Measurements from ENCODE around the gene SLC44A1.

The SLC44A1 gene

GRCh38 chr9:105291422-105291859 lies 47.0 kb downstream of the SLC44A1 start:
- in situ Hi-C loops (cut with HindIII; ENCODE audit: low pct_ligation_motif_present, low pct_unique_long_range_greater_than_20kb, low sequenced_read_pairs), result no loop called here
- no peak for DNase-seq

- no peak for DNase-seq
- in situ Hi-C loops (cut with HindIII; ENCODE audit: low pct_ligation_motif_present, low pct_unique_long_range_greater_than_20kb, low sequenced_read_pairs), result no loop called here
Measured at GRCh38 chr9:105291938-105292337, 47.5 kb downstream of the SLC44A1 start.

DNA sequence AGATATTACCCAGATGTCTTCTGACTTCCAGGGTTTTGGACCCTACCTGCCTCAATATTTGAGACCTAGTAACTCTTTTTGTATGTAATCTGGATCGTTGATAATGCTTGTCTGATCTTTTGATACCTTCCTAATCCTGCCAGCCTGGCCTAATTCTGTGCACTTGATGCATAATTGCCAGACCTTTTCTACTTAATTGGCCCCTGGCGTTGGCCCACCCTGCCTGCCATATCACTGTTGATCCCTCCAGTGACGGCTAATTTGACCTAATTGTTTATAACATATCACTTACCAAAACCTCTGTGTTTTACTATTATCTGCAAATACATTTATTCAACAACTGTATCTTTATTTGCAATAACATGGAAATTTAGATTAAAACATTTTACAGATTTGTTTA lies 49.0 kb downstream of the SLC44A1 start:
- no peak for DNase-seq
- in situ Hi-C loops (cut with HindIII; ENCODE audit: low pct_ligation_motif_present, low pct_unique_long_range_greater_than_20kb, low sequenced_read_pairs), result no loop called here

DNA sequence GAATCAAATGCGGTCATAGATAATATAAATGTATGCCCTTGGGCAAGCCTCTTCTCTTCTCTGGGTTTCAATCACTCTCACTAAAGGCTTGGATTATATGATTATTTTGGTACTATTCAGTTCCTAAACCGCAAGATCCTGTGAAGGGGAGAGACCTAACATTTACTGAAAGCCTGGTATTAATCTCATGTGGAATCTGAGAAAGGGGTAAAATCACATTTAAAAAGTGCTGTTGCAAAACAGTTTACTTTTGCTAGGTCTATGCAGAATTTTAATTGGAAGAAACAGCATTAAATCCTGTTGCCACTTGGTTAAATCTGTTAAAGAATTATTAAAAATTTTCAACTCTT lies 50.7 kb downstream of the SLC44A1 start:
- DNase-seq, result no peak
- in situ Hi-C loops (cut with HindIII; ENCODE audit: low pct_ligation_motif_present, low pct_unique_long_range_greater_than_20kb, low sequenced_read_pairs), result no loop called here

DNA sequence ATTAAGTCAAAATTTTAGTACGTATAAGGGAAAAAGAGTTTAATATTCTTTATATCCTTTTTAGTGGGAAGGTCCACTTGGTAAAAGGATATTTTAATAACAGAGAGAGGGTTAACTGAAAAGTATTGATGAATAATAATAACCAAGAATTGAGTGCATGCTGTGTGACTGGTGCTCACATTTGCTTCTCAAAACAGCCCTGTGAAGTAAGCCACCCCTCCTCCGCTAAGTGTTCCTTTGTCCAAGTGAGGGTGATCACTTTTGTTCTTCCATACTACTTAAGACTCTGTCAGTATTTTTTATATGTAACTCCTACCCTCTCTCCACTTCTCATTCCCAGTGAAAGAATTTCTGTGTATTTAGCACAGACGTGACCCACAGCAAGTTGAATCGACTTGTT lies 51.5 kb downstream of the SLC44A1 start:
- in situ Hi-C loops (cut with HindIII; ENCODE audit: low pct_ligation_motif_present, low pct_unique_long_range_greater_than_20kb, low sequenced_read_pairs), result no loop called here
- no peak for DNase-seq

- no peak for DNase-seq
- in situ Hi-C loops (cut with HindIII; ENCODE audit: low pct_ligation_motif_present, low pct_unique_long_range_greater_than_20kb, low sequenced_read_pairs), result no loop called here
Measured at GRCh38 chr9:105296445-105296844, 52.0 kb downstream of the SLC44A1 start.

DNA sequence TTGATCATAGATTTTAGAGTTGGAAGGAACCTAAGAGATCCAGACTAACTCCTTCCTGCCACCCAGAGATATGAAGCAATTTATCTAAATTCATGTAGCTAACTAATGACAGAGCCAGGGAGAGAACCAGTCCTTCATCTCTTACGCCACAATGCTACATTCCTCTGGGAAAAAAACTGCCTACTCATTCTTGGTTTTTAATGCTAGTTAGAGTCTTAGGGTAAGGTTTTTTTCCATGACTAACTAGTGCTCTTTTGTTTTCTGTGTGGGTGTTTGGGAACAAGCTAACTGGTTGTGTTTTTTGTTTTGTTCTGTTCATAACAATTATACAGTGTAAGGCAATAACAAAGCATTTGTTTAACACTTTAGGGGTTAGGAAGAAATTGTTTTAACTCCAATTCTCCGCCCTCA lies 52.4 kb downstream of the SLC44A1 start:
- peak; percentile 52 for DNase-seq
- in situ Hi-C loops (cut with HindIII; ENCODE audit: low pct_ligation_motif_present, low pct_unique_long_range_greater_than_20kb, low sequenced_read_pairs), result no loop called here

GRCh38 chr9:105297442-105298075 lies 53.1 kb downstream of the SLC44A1 start:
- DNase-seq, result no peak
- in situ Hi-C loops (cut with HindIII; ENCODE audit: low pct_ligation_motif_present, low pct_unique_long_range_greater_than_20kb, low sequenced_read_pairs), result no loop called here

- in situ Hi-C loops (cut with HindIII; ENCODE audit: low pct_ligation_motif_present, low pct_unique_long_range_greater_than_20kb, low sequenced_read_pairs), result no loop called here
Measured at GRCh38 chr9:105299190-105299854, 54.9 kb downstream of the SLC44A1 start.

DNA sequence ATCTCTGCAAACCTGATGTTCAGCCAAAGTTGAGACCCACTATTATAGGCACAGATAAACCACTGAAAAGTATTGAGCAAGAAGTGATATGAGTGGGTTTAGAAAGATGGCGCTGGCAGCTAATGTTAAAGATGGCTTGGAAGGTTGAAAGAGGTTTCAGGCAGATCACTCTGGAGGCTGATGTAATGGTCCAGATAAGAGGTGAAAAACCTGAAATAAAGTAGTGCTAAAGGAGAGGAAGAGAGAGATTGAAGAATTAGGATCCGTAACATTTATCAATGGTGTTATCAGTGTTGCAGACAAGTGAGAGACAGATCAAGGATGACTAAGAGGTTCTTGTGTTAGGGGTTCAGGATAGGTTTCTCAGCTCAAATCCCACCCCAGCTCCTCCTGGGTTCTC lies 58.3 kb downstream of the SLC44A1 start:
- in situ Hi-C loops (cut with HindIII; ENCODE audit: low pct_ligation_motif_present, low pct_unique_long_range_greater_than_20kb, low sequenced_read_pairs), result no loop called here
- DNase-seq, result no peak

More at GRCh38 chr9:105299190-105299854, 54.9 kb downstream of the SLC44A1 start:
- DNase-seq, result peak; percentile 68

DNA sequence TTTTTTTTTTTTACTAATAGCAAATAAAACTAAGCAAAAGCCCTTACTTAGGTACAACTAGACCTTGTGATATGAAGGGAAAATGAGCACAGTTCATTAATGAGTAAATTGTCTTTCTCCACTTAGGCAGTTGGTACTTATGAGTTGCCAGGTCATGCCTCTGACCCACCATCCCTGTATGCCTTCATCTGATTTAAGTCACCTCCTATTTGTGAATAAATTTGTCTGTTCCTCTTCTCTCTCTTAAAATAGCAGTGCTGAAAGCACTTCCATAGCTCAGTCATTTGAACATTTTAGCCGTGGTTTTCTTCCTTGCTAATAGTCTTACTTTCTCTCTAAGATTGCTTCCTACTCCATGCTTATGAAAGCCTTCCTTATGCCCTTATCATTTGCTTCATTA lies 61.4 kb downstream of the SLC44A1 start:
- DNase-seq, result no peak
- in situ Hi-C loops (cut with HindIII; ENCODE audit: low pct_ligation_motif_present, low pct_unique_long_range_greater_than_20kb, low sequenced_read_pairs), result no loop called here

- in situ Hi-C loops (cut with HindIII; ENCODE audit: low pct_ligation_motif_present, low pct_unique_long_range_greater_than_20kb, low sequenced_read_pairs), result no loop called here
- no peak for DNase-seq
Measured at GRCh38 chr9:105306351-105307140, 62.1 kb downstream of the SLC44A1 start.

GRCh38 chr9:105307591-105308130 lies 63.2 kb downstream of the SLC44A1 start:
- in situ Hi-C loops (cut with HindIII; ENCODE audit: low pct_ligation_motif_present, low pct_unique_long_range_greater_than_20kb, low sequenced_read_pairs), result no loop called here
- no peak for DNase-seq

DNA sequence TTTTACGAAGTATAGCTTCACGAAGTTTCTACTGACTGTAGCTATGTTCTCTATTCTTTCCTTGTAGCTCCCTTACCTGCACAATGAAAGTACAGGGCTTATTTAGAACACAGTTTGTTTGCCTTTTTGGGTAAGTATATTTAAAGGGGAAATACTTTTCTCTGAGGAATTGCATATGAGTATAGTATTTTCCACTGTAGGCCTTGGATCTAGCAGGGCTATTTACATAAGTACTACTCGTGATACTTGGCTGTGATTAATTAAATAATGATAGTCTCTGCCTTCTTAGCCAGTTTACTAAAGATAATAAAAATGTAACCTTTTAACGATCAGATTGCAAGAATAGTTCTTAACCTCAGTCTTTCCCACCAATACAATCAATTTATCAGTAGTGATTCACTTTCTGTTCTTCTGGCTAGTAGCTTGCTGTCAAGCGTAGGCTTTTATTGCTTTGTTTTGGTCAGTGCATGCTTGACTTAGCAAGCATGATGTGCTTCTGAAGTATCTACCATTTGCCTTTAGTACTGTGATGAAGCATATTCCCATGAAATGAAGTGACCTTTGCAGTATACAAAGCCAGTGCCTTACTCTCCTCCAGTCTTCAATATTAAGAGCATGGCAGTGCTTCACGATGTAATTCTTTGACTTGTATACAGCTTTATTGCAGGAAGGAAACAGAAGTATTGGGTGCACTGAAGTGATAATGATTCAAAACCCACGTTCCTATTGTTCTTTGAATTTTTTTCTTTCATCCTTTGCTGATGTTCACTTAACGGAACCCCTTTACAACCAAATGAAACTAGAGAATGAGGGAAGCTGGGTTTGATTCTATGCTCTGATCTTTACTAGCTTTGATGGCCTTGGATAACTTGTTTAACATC lies 64.2 kb downstream of the SLC44A1 start:
- DNase-seq, result no peak
- in situ Hi-C loops (cut with HindIII; ENCODE audit: low pct_ligation_motif_present, low pct_unique_long_range_greater_than_20kb, low sequenced_read_pairs), result no loop called here

- DNase-seq, result no peak
- in situ Hi-C loops (cut with HindIII; ENCODE audit: low pct_ligation_motif_present, low pct_unique_long_range_greater_than_20kb, low sequenced_read_pairs), result no loop called here
Measured at GRCh38 chr9:105309531-105309931, 65.1 kb downstream of the SLC44A1 start.

- in situ Hi-C loops (cut with HindIII; ENCODE audit: low pct_ligation_motif_present, low pct_unique_long_range_greater_than_20kb, low sequenced_read_pairs), result no loop called here
- DNase-seq, result no peak
Measured at GRCh38 chr9:105311306-105311705, 66.9 kb downstream of the SLC44A1 start.

- in situ Hi-C loops (cut with HindIII; ENCODE audit: low pct_ligation_motif_present, low pct_unique_long_range_greater_than_20kb, low sequenced_read_pairs), result no loop called here
- no peak for DNase-seq
Measured at GRCh38 chr9:105313238-105313637, 68.8 kb downstream of the SLC44A1 start.

DNA sequence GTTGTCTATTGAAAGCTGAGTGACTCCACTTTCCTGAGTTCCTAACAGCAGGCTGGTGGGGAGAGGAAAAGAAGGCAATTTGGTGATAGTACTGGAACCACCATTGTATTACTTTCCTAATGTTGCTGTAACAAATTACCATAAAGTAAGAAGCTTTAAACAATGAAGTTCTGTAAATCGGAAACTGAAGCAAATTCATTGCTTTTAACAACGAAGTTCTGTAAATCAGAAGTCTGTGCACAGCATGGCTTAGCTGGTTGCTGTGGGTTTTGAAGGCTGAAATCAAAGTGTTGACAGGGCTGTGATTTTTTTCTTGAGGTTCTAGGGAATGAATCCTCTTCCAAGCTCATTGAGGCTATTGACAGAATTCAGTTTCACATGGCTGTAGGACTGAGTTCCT lies 72.3 kb downstream of the SLC44A1 start:
- in situ Hi-C loops (cut with HindIII; ENCODE audit: low pct_ligation_motif_present, low pct_unique_long_range_greater_than_20kb, low sequenced_read_pairs), result no loop called here
- no peak for DNase-seq

Measured in ACHN (cell line).